Hepatic stellate cell (primary cell): ENCODE measurements around the gene KCNA3.
"Not testable (repeated sequence)": the region's sequence is repeated elsewhere in the genome, so short reads cannot be mapped to it uniquely, and the experiment has no call there.

Experiments used
- DNase-seq: peaks from one replicate; pipeline ENCODE4 v3.0.0; 2011; ENCODE audit warnings: low spot score

Gene KCNA3

DNA sequence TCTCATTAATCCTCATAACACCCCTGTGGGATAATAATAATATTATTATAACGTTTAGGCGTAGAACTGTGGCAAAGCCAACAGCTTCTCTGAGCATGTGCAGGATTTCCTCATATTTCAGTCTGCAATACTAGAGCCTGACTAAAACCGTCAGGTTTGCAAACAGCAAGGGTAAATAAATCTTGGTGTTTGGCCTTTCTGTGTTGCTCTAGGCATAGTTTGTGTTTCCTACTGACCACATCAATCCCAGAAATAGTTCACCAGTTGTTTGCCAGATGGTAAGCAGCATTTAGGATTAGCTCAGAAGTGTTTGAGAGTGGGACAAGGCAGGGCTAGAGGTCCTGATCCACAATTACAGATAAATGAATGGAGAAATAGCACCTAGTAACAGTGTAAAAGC lies 2.8 kb upstream of the KCNA3 start:
- DNase-seq, result no peak

DNA sequence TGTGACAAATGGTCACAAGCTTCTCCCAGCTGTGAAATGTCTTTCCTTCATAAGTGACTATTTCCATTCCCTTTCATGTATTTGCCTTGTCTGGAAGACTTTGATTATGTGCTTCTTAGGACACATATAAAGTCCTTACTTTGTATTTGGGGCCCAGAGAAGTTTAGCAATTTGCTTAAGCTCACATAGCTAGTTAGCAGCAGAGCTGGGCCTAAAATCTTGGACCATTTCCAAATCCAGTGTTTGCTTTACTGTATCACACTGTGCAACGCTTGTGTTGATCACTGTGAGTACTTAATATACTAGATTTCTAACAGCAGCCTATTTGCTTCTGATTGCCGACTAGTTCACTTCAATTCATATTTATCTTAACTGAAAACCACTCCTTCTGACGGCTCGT lies 2.2 kb upstream of the KCNA3 start:
- DNase-seq, result no peak

DNA sequence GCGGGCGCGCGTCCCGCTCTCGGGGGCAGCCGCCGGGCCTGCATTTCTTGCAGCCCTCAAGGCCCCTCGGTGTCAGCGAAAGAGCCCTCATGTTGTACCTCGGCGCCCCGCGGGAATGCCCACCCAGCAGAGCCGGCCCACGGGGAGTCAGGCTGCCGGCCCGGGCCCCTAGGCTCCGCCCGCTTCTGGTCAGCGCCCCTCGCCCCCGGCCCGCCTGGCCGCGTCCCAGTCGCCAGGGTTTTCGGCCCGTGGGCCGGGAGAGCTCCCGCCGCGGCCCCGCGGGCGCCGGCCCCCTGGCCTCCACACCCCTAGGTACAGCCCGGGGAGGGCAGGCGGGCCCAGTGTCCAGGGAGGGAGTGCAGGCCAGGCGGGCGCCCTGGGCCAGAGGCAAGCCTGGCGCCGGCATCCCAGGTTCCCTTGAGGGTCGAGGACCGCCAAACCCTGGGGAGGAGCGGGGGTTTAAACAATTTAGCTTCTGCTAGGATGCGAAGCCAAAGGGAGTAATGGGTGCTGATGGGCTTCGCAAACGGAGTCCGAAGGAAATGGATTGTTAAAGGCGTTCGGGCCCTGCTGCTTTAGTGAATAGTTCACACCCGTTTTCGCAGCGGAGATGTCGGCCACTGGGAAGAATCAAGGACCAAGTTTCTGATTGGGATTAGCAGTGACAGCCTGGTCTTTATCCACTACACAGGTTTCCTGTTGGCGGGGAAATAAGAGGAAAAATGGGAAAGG lies 486 bp upstream of the KCNA3 start:
- no peak for DNase-seq

DNA sequence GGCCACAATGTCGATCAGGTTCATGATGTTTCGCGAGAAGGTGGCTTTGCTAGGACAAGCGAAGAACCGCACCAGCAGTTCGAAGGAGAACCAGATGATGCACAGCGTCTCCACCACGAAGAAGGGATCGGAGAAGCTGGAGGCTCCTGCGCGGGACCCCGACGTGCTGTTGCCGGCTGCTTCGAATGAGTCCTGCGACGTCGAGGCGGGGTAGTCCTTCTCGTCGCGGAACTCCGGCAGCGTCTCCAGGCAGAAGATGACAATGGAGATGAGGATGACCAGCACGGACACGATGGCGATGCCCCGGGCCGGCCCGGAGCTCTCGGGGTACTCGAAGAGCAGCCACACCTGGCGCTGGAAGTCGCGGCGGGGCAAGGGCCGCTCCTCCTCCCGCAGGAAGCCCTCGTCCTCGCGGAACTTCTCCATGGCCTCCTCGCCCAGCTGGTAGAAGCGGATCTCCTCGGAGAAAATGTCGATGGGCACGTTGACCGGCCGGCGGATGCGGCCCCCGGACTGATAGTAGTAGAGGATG lies 869 bp downstream of the KCNA3 start:
- no peak for DNase-seq

DNA sequence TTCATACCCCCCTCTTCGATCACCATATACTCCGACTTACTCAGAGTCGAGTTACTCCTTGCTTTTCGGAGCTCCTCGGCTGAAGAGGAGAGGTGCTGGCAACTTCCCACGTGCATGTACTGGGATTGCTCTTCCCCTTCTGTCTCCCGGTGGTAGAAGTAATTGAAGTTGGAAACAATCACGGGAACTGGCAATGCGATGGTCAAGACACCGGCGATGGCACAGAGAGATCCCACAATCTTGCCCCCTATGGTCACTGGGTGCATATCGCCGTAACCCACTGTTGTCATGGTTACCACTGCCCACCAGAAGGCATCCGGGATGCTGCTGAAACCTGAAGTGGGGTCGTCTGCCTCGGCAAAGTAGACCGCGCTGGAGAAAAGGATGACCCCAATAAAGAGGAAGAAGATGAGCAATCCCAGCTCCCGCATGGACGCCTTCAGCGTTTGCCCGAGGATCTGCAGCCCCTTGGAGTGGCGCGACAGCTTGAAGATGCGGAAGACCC lies 1.5 kb downstream of the KCNA3 start:
- DNase-seq, result no peak

DNA sequence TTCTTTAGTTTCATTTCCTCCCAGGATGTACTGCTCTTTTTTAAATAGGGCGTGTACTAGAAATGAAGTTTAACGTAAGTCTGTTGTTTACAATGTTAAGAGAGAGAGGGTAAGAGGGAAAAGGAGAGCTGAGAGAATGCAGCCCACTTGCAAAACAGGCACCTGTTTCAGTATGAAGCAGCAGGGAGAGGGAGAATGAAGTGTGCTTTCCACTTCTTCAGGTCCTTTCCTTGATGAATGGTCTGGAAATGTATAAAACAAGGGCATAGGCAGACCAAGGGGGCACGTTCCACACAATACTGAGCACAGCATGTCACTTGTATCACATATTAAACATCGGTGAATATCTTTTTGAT lies 2.0 kb downstream of the KCNA3 start:
- DNase-seq, result no peak

DNA sequence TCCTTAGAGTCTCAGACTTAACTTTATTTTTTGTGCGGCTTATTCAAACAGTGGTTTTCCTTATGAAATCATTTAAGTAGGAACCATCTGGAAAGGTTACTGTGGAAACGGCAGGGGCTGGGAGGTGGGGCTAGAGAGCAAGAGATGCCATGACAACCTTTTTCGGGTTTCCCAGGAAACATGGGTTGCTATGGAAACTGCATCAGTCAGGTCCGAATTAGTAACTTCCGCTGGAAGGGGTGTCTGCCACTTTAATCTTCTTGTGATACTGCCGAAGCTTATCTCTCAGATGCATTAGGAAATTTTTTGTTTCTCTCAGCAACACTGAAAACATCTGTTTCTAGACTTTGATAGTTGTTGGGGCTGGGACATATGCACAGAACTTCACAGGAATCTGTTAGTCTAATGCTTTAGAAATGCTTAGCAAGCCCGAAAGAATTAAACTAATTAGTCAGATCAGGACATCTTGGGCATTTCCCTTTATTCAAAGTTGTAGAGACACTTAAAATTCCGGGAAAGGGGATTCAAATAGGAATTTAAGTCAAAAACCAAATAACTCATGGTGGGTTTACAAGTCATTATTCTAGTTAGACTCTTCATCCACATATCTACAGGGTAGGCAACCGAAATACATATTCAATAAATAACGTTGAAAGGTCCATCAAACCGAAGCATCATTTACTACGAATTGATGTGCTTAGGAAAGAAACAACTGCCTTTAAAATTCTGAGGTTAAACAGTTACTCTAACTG lies 2.6 kb downstream of the KCNA3 start:
- peak; percentile 54 for DNase-seq

DNA sequence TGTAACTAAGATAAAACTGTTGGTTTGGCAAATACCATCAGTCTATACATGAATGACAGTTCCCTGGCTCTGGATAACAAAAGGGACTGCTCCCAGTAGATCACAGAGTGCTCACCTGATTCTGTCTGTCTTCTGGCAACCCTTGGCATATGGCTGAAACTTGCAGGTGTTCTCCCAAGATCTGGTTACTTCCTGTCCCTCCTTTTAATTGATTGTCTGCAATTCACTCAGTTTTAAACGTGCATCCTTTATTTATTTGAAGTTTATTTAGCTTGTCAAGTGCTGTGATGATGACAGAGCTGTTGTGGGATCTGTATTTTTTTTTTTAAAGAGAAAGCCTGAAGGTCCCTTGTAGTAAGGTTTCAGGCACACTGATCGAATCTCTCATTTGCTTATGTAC lies 3.4 kb downstream of the KCNA3 start:
- no peak for DNase-seq

DNA sequence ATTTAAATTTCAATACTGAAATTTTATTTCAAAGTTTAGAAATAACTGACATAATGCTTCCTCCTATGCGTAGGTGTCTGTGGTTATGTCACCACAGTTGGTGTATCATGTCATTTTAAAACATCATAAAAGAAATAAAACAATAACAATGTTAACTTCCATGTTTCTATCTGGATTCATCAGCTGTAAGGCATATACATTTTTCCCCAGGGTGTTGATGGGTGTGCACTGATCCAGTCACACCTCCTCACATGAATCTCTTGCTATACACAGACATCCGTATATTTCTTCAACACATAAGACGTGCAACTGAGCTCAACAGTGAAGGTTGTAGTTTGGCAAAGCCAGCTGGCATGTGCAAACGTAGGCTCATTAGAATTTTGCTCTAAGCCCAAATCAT lies 6.2 kb downstream of the KCNA3 start:
- no peak for DNase-seq

DNA sequence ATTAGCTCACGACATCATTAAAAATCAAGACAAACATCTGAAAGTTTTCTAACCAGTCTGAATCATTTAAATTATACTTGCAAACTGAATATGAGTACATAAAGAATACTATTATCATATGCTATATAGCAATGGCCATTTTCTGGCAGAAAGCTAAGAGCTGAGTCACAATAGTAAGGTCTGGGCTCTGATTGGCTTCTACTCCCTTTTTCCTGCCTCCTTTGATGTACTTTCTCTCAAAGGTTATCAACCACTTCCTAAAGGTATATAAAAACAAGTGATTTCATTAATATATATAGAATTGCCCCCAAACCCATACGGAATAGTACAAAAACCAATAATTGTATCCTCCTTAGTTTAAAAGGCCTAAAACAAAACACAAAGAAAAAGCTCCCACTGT lies 7.0 kb downstream of the KCNA3 start:
- no peak for DNase-seq

DNA sequence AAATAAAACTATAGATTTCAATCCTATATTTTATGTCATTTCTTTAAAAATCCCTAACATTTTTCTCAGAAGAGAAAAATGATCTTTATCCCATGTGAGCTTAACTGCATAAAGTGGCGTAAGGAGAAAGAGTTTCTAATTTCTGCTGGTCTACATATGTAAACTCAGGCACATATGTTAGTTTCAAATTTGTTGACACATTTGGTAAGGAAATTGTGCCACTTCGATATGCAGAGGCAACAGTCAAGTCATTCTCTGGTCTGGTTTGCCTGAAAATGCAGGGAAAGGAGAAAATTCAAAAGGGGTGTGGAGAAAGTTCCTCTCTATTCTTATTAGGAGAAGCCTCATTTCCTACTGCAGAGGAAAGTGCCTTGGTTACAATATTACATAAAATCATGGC lies 11.5 kb downstream of the KCNA3 start:
- no peak for DNase-seq

DNA sequence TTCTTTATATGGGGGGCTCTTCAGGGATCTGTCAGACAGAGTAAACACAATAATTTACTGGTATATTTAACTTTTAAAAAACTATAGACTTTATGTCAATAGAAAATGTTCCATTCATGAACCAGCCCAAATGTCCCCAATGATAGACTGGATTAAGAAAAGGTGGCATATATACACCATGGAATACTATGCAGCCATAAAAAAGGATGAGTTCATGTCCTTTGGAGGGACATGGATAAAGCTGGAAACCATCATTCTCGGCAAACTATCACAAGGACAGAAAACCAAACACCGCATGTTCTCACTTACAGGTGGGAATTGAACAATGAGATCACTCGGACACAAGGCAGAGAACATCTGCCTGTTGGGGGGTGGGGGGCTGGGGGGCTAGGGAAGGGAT lies 15.2 kb downstream of the KCNA3 start:
- not testable (repeated sequence) for DNase-seq

DNA sequence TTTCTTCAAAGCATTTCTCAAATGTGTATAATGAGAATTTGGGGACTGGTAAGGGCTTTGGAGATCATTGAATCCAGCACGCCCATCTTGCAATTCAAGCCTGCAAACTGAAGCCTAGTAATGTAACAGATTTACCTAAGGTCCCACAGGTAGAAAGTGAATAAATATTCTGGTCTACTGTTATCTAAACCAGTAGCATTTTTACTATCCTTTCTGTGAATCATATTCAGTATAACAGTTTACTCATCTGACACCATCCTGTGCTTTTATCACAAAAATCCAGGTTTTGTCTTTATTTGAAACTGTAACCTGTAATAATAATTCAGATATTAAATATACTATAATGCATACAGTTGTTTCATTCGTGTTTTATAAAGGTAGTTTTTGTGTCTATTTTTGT lies 17.4 kb downstream of the KCNA3 start:
- no peak for DNase-seq

DNA sequence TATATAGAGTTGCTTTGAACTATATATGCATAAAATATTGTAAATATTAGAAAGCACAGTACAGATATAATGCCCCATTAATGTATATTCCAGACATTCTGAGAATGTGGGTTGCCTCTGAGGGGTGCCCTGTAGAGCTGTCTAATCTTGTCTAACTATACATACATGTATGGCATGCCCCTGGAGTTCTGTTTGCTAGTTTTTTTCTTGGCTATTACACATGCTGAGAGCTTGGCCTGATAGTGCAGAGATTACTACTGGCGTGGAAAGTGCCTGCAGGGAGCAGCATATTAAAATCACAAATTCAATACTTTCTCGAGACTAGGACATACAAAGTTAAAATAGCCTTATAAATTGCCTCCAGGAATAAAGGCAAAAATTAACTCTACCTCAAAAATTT lies 24.1 kb downstream of the KCNA3 start:
- DNase-seq, result no peak

DNA sequence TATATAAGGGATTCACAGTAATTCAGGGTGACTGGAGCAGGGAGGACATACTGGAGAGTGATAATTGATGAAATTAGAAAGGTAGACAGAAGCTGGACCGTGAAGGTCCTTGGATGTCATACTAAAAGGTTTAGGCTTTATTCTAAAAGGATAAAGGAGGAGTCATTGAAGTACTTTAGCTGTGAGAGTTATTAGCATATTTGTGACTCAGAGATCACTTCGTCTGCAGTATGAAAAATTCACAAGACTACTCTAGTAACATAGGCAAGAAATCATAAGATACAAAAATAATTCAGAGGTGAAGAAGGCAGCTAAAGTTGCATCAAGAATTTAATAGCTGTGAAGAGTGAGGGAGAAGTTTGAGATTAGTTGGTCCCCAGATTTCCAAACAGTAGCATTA lies 26.3 kb downstream of the KCNA3 start:
- no peak for DNase-seq

DNA sequence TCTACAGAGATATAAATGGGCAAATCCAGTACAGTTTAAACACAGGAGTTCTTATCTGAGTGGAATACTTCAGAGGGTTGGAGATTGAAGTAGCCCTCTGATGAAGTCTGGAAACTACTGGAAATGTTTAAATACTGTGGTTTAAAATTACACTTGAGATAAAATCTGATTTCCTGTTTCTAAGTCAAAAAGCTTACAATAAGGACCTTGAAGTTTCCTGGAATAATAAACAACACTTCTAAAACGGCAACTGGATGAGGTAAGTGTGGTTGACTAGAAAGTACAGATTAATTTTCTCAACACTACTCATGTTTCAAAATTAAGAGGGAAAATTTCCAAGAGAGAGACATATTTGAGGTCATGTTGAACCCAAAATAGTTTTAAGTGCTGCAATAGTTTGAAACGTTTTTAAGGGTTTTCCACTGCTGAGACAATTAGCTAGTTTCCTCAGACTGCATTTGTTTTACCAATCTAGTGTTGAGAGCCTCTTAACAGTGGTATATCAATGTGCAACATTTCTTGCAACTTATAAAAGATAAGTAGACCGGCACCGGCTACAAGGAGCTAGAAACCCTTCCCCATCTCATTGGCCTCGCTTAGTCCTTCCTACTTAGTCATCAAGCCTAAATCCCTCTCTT lies 27.4 kb downstream of the KCNA3 start:
- no peak for DNase-seq

DNA sequence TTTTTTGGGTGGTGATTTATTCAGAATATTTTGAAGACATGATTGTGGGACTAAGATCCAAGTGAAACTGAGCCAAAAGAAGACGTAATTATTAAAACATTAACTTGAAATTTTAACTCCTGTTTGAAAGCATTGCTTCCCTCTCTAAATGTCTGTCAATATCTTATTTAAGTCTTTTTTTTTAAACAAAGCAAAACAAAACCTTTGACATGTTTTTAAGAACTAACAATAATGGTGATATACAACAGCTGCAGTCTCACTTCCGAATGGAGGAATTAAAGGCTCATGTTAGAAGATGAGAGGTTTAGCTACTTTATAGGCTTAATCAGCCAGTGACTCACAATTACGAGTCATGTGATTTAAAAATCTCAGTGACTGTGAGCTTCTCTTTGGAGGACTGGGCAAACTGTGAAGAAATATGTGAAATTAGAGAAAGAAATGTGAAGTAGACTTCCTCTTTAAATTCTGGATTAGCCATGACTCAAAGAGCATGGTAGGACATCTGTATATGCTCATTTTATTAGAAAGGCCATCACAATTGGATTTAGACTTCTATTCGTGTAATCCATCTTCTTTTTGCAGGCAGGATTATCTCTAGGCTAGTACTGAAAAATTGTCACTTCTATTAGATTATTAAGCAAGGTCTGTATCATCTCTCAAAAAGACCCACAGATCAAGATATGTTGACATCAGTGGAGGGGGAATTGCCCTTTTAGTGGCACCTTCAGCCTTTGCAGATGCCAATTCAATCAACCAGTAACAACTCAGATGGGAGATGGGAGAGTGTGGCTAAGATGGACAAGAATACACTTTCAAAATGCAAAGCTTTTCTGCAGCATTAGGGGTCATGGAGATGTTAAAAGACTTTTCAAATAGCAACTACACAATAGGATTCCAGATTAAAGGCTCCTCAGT lies 28.7 kb downstream of the KCNA3 start:
- peak; percentile 12 for DNase-seq

DNA sequence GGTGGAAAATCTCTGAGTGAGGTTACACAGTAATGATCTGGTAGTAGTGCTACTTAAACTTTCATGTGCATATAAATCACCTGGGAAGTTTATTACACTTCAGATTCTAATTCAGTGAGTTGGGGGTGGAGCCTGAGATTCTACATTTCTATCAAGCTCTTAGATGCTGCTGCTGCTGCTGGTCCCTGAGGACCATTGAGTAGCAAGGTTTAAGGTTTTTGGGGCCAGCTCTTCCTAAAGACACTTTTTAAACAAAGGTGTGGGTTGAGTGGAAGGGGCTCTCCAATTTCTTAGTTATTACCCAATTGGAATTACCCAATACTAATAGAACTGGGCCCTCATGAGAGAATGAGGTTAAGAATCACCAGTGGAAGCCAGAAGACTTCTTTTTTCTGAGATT lies 29.5 kb downstream of the KCNA3 start:
- DNase-seq, result no peak

DNA sequence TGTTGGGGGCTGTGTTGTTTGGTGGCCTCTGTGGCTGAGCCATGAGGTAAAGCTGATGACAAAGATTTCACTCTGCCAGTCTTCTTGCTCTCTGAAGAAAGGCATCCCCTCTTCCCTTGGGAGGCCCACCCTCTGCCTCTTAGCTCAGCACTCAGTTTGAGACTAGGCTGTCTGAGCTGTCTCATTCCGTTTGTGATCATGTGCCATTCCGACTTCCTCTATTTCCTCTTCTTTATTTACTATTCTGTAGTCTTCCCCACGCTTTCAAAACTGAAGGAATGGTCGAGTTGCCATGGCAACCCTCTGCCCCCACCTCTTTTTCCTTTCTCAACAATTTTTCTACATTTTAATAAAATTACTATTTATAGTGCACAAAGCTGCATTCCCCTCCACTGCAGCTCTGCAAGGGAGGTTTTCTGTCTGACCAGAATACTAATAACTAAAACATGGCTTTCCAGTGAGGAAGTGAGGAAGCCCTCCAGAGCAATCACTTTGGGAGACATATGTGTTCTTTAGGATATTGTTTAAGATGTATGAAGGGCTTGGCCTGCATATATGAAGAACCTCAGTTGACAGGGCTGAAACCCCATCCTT lies 30.8 kb downstream of the KCNA3 start:
- no peak for DNase-seq

DNA sequence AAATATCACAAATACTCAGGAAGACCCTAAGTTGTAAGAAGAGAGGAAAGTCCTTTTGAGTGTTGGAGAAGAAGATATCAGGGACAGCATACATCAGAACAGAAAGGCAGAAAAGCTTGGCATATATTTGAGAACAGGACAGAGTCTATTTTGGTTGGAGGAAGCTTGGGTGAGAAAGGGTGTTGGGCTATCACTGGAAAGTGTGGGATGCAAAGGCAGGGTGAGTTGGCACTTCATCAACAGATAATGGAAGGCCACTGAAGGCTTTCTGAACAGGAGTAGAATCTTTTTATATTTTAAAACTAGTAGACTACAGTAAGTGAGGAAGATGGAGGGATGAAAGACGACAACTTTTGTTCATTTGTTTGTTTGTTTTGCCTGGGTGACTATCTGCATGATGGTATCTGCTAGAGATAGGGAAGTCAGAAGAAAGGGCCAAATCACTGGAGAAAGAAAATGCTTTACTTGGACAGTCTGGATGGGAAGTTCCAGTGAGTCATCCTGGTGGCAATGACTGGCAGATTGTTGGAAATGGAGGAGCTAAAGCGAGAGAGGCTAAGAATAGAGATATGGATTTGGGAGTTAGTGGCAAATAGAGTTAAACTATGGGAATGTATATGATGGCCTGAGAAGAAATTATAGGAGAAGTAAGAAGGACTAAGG lies 34.9 kb downstream of the KCNA3 start:
- peak; percentile 40 for DNase-seq

DNA sequence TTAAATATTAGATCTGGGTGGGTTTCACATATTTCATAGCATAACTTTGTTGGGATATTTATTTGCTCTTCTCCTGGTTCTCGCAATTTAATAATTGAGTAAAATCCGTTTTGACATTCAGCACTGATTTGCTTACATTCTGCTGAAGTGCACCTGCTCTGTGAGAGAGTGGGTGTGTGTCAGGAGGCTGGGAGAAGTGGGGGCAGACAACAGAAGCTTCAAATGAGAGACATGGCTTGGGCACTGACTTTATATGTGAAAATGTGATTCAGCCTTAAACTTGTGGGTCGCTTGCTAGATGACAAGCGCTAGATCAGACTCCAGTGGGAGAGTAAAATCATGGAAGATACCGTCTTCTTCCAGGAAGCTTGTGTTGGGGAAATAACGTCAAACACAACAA lies 36.2 kb downstream of the KCNA3 start:
- DNase-seq, result no peak
